Neutrophil (primary cell): ENCODE results near the gene TELO2.

Experiments
- H3K27ac ChIP-seq: fragments of 200-600 bp; sonication (generic); 2 replicates; pipeline ENCODE4 v1.5.1; 2016; ENCODE audit warnings: mild to moderate bottlenecking, moderate library complexity
- H3K27me3 ChIP-seq: fragments of 200-600 bp; sonication (generic); 2 replicates; pipeline ENCODE4 v1.6.0; 2016; ENCODE audit warnings: mild to moderate bottlenecking
- H3K36me3 ChIP-seq: fragments of 200-600 bp; sonication (generic); 2 replicates; pipeline ENCODE4 v1.5.1; 2017
- H3K4me1 ChIP-seq, 2 experiments: fragments of 200-600 bp in 1 of 2; sonication (generic) in 1 of 2; 1 replicate in 1 of 2; 2 replicates in 1 of 2; pipeline versions ENCODE4 v1.5.1 to v1.6.1; 2013 to 2016; ENCODE audit warnings: low read depth in 1 of 2, low read length in 1 of 2, mild to moderate bottlenecking in 1 of 2, moderate library complexity in 1 of 2; ENCODE audit not compliant: control insufficient read depth in 1 of 2, insufficient read depth in 1 of 2
- H3K4me3 ChIP-seq, 2 experiments: fragments of 200-600 bp in 1 of 2; sonication (generic) in 1 of 2; 1 replicate in 1 of 2; 2 replicates in 1 of 2; pipeline ENCODE4 v1.5.1; 2013 to 2016; ENCODE audit warnings: low read depth in 1 of 2, low read length in 1 of 2, mild to moderate bottlenecking in 1 of 2, moderate library complexity in 1 of 2
- H3K9me3 ChIP-seq: fragments of 200-600 bp; sonication (generic); 2 replicates; pipeline ENCODE4 v1.5.1; 2016
- CTCF ChIP-seq: fragments of 200-600 bp; sonication (generic); IDR thresholded peaks from 2 replicates; pipeline ENCODE4 v1.5.1; 2016; ENCODE audit warnings: antibody characterized with exemption

The TELO2 gene

GRCh38 chr16:1494711-1495110 is 1.6 kb downstream of the TELO2 start:
- TF ChIP-seq CTCF, result no peak
- Histone ChIP-seq H3K4me3 (no peak overlapping the region), H3K27ac (no peak overlapping the region), H3K36me3 (peaks cover 33% of the 10 kb centered on the region), H3K9me3 (no peaks in the 10 kb centered on the region), H3K27me3 (no peaks in the 10 kb centered on the region), H3K4me1 (peaks cover 14 to 15% of the 10 kb centered on the region in 2 experiments)

- Histone ChIP-seq H3K4me3 (no peak overlapping the region), H3K36me3 (peaks cover 39% of the 10 kb centered on the region), H3K9me3 (no peaks in the 10 kb centered on the region), H3K27me3 (no peaks in the 10 kb centered on the region), H3K27ac (no peak overlapping the region), H3K4me1 (peaks cover 14 to 15% of the 10 kb centered on the region in 2 experiments)
- no peak for TF ChIP-seq CTCF
Observed at GRCh38 chr16:1495211-1495888, 2.2 kb downstream of the TELO2 start.

GRCh38 chr16:1495889-1496262 is 2.7 kb downstream of the TELO2 start:
- no peaks in the 10 kb centered on the region for H3K9me3 ChIP-seq
- peaks cover 14 to 15% of the 10 kb centered on the region in 2 experiments for H3K4me1 ChIP-seq
- peaks cover 44% of the 10 kb centered on the region for H3K36me3 ChIP-seq
- H3K4me3 ChIP-seq, result no peak overlapping the region
- no peak for TF ChIP-seq CTCF
- no peak overlapping the region for H3K27ac ChIP-seq
- no peaks in the 10 kb centered on the region for H3K27me3 ChIP-seq

- Histone ChIP-seq H3K27ac (no peak overlapping the region), H3K9me3 (no peaks in the 10 kb centered on the region), H3K27me3 (no peaks in the 10 kb centered on the region), H3K4me3 (no peak overlapping the region), H3K4me1 (peaks cover 14 to 15% of the 10 kb centered on the region in 2 experiments), H3K36me3 (peaks cover 50% of the 10 kb centered on the region)
- no peak for TF ChIP-seq CTCF
Observed at GRCh38 chr16:1496464-1496863, 3.3 kb downstream of the TELO2 start.

GRCh38 chr16:1497014-1497598 is 3.9 kb downstream of the TELO2 start:
- Histone ChIP-seq H3K36me3 (peaks cover 57% of the 10 kb centered on the region), H3K27ac (no peak overlapping the region), H3K4me1 (peaks cover 14 to 15% of the 10 kb centered on the region in 2 experiments), H3K9me3 (no peaks in the 10 kb centered on the region), H3K4me3 (no peak overlapping the region), H3K27me3 (no peaks in the 10 kb centered on the region)
- no peak for TF ChIP-seq CTCF
